Activated CD8-positive, alpha-beta memory T cell treated with anti-CD3 and anti-CD28 coated beads, Interleukin-2, amount 50 U/mL, for 24 hours (primary cell): Measurements from ENCODE around the gene AR.

Source experiments
- DNase-seq: peaks from one replicate; pipeline ENCODE4 v3.0.0-alpha.2; 2020; ENCODE audit errors: extremely low read depth

AR gene

GRCh38 chrX:67724359-67725110 lies 180.7 kb downstream of the AR start:
- DNase-seq = no peak

DNA sequence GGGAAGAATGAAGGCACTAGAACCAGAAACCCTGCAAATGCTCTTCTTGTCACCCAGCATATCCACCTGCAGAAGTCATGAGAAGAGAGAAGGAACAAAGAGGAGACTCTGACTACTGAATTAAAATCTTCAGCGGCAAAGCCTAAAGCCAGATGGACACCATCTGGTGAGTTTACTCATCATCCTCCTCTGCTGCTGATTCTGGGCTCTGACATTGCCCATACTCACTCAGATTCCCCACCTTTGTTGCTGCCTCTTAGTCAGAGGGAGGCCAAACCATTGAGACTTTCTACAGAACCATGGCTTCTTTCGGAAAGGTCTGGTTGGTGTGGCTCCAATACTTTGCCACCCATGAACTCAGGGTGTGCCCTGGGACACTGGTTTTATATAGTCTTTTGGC lies 181.7 kb downstream of the AR start:
- no peak for DNase-seq

DNA sequence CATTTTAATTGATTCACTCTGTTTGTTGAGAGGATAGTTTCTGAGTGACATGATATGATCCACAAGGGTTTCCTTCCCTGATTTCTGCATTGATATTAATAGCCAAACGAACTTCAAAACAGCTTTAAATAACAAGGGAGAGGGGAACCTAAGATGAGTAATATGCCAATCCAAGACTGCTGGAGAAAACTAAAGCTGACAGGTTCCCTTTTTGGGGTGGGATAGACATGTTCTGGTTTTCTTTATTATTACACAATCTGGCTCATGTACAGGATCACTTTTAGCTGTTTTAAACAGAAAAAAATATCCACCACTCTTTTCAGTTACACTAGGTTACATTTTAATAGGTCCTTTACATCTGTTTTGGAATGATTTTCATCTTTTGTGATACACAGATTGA lies 182.2 kb downstream of the AR start:
- DNase-seq = no peak

DNA sequence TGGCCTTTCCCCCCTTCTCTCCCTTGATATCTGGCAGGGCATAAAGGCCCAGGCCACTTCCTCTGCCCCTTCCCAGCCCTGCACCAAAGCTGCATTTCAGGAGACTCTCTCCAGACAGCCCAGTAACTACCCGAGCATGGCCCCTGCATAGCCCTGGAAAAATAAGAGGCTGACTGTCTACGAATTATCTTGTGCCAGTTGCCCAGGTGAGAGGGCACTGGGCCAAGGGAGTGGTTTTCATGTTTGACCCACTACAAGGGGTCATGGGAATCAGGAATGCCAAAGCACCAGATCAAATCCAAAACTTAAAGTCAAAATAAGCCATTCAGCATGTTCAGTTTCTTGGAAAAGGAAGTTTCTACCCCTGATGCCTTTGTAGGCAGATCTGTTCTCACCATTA lies 183.8 kb downstream of the AR start:
- DNase-seq = no peak

- no peak for DNase-seq
Measured at GRCh38 chrX:67730296-67730695, 186.5 kb downstream of the AR start.

DNA sequence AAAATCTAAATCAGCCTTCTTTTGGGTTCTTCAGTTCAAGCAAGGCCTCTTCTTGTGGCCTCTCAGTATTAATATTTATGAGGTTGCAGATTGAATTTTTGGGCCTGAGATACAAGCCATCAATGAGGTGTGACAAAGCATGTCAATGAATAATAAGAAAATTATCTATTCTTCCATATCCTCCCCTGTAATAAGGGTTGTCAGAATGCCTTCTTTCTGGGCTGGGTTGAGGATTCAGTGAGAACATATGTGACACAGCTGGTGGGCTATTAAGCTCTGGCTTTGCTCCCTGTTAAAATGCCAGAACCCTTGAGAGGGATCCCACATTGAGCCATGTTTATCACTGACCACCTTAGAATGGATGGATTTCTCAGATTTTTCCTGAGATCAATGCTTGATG lies 187.2 kb downstream of the AR start:
- DNase-seq = no peak

DNA sequence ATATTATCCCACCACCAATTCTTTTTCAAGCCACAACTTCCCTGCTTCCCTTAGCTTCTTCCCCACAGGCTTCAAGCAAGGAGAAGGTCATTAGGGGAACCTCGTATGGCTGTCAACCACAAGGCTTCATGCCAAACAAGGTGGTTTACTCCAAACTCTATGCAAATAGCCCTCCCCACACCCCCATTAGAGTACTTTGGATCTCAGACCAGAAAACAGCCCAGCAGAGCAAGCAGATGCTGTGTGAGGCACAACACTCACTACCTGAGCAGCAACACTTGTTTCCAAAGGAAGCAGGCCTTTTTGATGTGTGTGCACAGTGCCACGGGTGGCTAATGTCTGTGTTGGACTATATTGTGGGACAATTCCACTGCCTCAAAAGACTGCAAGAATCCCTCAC lies 189.0 kb downstream of the AR start:
- DNase-seq = no peak

DNA sequence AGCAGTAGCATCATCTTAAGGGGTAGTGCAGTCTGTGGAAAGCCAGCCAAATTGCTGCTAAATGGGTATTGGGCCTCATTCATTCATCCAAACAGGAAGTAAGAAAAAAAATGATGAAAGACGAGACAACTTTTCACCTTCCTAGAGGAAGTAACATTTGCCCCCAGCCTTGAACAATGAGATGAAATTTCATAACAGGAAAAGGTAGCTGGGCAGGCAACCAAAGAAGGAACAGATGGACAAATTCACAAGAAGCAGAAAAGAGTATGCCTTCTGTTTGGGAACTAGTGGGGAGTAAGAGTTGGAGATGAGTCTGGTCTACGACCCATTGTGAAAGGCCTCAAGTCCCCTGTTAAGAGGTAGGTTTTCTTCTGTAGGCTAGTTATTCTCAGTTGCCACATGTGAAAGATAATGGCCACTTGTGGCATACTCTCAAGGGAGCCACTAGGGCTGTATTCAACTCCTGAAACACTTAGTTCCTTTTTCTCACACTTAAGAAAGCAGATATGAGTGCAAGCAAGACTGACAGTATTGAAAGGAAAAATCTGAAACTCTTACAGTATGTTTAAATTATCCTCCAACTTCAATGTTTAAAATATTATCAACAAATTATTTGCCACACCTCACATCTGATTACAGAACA lies 190.4 kb downstream of the AR start:
- DNase-seq = no peak

- DNase-seq = no peak
Measured at GRCh38 chrX:67749536-67749935, 205.7 kb downstream of the AR start.

GRCh38 chrX:67750694-67751093 lies 206.9 kb downstream of the AR start:
- DNase-seq = no peak

GRCh38 chrX:67759018-67759417 lies 215.2 kb downstream of the AR start:
- DNase-seq = no peak

DNA sequence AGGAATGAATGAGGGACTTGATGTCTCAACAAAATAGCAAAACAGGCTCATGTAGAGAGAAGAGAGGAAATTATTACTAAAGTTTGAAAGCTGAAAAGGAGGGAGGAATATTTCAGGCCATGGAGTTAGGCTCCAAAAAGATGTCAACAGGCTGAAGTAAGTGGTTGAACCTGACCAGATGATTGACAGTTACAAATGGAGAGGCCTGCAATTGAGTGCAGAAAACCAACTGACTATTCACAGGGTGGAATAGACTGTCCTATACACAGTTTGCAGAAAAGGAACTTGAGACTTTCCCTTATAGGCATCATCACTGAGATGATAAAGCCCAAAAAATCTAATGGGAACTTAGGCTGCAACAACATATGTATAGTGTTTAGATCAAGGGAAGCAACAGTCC lies 233.3 kb downstream of the AR start:
- DNase-seq = no peak

GRCh38 chrX:67779099-67779498 lies 235.3 kb downstream of the AR start:
- DNase-seq = no peak
